HG03097 (cell line): ENCODE measurements around the gene ZNF106.
A peak's percentile ranks its signal among the peaks of the same experiment; 100 is the strongest.

Source experiments
- ATAC-seq: cut with Tn5 transposase; IDR thresholded peaks from one replicate; pipeline ENCODE4 v1.9.1; 2021; ENCODE audit not compliant: unreplicated experiment, low FRiP score

Gene ZNF106

DNA sequence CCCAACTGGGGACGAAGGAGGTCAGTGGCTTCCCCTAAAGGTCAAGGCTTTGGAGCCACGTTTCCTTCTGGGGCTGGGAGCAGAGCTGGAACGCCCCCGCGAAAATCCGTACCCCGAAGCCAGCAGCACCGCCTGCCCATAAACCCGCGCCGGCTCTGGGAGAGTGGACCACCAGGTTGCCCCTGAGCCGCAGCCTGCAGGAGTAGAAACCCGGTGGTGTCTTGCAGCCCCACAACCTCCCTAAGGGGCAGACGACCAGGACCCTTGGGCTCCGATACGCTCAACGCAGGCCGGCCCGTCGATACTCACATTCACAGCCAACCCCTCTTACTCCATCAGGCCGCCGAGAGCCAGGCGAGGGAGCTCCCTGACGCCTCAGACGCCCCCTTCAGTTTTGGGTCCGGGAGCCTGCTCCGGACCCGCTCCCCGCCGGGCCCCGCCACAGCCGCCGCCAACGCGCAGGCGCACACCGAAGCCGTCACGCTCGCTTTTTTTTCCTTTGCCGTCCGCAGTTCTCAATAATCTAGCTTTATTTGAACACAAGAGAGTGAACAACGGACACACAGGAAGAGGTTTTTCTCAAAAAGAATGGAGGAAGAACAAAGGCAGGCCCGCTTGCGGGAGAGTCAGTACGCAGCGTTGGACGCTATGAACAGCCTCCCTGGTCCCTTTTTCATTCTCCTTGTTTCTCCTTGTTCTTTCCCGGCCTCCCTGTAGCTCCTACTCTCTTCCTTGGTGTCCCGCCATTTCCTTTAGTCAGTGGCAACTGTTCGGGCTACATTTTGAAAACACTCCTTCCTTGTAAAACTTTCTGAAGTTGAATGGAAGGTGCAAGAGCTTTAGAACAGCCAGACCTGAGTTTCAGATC, at the start of gene ZNF106:
Gene ZNF106, minus strand, starts transcription at position 471 of the 868 bp plus-strand sequence. CDS start 18,852 bp downstream, outside the sequence.
- ATAC-seq = peak; percentile 48

DNA sequence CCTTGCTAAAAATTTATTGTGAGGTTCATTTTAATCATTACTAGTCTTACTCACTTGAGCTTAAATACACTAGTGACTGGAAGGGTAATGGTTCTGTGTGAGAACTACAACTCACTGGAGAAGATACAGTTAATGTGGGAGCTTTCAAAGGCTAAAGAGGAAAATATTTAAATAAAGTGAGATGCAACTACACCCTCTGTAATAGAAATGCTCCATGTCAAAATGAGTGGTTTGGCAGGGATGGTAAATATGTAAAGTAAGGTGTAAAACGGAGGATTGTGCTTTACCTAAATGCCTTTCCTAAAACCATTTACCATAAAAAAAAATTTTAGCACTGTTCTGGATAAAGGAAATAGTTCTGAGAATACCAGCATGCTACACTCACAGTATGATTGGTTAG, 42.3 kb upstream of the ZNF106 start:
- no peak for ATAC-seq

DNA sequence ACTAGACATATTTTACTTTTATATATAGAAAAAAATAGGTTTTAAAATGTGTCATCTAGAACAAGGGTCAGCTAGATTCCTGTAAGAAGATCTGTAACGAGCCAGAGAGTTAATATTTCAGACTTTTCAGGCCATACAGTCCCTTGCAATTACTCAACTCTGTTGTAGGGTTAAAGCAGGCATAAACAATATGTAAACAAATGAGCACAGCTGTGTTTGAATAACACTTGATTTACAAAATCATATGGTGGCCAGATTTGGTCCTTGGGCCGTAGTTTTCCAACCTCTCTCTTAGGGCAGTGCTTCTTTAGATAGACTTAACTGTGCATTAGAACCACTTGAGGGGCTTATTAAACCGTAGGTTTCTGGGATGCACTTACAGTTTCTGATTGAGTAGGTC, 38.0 kb upstream of the ZNF106 start:
- no peak for ATAC-seq

DNA sequence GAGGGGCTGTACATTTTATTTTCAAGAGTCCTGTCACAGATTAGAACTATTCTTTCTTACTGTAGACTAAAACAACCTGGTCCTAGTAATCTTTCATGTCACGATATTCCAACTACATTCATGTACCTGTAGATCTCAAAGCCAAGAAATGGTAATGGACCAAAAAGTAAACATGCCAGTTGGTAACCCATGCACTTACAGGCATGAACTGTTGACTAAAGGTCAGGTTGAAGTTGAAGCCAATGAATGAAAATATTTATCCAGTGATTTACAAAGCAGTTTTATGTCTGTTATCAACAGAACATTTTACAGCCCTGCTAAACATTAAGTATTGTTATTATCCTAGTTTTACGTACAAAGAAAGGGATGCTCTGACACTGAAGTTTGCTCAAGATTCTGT, 32.4 kb upstream of the ZNF106 start:
- ATAC-seq = no peak

DNA sequence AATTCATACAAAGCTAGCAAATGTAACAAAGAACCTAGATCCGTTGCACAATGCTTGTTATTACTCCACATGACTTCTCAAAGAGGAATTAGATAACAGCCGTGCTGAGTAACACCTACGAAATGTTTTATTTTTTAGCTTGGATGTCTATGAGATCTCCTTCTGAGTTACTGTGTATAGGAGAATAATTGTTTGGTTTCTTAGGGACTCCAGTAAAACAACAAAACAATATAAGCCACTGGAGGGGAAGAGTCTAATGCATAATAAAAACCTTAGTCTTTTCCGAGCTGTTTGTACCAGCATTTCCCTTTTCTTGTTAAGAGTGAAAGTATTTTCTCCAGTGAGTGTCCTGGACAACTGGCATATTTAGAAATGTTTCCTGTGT, 20.1 kb upstream of the ZNF106 start:
- no peak for ATAC-seq

DNA sequence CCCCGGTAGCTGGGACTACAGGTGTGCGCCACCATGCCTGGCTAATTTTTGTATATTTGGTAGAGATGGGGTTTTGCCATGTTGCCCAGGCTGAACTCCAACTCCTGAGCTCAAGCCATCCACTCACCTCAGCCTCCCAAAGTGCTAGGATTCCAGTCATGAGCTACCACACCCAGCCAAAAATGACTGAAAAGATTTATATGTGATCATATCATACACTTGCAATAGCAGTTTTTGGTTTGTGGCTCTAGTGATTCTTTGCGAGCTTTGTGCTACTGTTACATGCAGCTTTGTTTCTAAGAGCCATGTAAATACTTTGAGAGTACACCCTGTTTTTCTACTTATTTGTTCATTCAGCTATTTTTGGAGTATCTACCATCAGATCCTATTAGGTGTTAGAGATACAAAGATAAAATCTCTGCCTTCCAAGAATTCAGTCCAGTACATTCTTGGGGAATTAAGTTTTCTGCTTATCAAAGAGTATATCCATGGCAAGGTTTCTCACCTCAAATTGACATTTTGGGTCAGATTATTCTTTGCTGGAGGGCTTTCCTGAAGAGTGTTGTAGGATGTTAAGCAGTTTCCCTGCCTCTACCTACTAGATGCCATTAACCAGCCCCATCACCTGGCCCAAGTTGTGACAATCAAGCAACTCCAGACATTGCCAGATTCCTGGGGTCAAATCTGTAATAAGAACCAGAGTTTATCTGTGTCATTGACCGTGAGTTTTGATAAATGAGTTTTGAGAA, 19.5 kb upstream of the ZNF106 start:
- no peak for ATAC-seq

DNA sequence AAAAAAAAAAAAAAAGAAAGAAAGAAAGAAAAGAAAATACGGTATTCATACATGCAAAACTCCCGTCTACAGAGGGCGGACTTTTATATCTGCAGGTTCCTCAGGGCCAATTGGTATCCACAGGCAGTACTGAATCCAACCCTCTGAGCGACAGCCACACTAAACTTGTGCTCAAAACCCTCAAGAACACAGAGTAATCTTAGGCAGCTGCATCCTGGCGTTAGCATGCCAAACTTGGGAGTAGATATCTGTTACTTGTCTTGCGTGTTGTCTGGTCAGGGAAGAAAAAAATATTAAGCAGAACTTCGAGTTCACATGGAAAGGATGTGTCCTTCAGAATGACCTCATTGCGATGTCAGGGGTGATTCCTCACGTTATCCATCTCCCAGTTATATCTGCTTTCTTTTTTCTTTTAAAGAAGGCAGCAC, 17.3 kb upstream of the ZNF106 start:
- ATAC-seq = no peak

DNA sequence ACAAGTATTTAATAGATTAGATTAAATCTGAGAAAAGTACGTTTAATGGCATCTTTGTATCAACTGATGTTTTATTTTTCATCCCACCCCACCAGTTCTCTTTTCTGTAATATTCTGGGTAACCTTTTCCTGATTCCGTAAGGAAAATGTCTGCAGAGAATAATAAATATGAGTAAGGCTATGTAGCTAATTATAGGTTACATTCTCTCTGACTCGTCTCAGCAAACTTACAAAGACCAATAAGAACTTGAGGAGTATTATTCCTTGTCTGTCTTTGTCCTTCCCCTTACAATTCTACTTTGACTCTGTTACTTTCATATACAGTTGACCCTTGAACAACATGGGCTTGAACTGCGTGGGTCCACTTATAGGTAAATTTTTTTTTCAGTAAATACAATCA, 16.6 kb upstream of the ZNF106 start:
- ATAC-seq = no peak

DNA sequence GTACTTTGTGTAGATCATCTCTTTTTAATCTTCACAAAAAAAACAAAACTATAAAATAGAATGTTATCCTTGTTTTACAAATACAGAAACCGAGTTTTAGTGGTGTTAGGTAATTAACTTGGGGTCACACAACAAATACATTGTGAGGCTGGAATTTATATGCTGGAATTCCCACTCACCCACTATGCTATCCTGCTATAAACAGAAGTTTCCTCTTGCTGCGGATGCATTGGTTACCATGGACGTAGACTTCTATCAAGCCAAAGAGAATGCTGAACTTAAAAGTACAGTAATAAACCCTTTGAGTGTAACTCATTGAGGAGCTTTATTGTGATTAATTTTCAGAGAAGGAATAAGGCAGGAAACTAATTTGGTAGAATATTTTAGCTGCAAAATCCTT, 13.7 kb upstream of the ZNF106 start:
- no peak for ATAC-seq

DNA sequence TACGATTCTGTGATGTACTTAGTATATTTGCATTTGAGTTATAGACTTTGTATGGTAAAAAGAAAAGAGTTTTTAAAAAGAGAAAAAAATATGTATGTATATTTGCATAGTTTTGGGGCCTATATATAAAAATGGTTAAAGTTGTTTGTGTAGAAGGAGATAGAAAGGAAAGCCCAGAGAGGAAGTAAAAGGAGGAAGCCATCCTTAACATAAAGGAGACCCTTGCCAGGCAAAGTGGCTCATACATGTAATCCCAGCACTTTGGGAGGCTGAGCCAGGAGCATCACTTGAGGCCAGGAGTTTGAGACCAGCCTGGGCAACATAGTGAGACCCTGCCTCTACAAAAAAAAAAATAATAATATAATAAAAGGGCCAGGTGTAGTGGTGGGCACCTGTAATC, 12.9 kb upstream of the ZNF106 start:
- ATAC-seq = no peak

DNA sequence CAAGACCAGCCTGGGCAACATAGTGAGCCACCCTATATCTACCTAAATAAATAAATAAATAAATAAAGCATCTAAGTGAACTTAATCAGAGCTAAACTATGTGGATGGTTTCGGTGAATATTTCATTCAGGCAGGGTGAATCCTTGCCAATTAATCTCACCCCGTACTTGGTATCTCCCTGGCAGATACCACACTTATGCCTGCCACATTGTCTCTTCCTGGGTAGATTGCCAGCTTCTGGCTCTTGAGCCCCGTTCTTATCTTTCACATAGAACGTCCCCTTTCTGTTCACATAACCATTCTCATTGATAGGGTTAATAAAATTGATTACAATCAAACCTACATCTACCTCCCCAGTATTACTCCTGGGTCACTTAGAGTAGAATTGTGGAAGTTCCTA, 11.5 kb upstream of the ZNF106 start:
- ATAC-seq = no peak

DNA sequence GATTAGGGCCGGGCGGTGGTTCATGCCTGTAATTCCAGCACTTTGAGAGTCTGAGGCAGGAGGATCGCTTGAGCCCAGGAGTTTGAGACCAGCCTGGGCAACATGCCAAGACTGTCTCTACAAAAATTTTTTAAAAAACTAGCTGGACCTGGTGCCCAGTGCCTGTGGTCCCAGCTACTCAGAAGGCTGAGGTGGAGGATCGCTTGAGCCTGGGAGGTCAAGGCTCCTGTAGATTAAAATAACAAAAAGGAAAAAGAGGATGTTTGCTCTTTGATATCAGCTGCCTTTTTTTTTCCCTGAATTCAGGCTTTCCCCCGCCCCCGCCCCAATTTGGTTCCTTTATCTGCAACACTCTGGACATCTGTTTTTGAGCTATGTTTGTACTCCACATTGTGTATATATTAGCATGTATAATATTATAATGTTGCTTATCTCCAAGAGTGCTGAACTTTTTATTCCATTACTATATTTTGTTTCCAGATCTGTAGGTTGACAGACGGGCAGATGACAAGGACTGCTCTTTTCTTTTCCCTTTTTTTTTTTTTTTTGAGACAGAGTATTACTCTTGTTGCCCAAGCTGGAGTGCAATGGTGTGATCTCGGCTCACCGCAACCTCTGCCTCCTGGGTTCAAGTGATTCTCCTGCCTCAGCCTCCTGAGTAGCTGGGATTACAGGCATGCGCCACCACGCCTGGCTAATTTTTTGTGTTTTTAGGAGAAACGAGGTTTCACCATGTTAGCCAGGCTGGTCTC, 9.1 kb upstream of the ZNF106 start:
- no peak for ATAC-seq

DNA sequence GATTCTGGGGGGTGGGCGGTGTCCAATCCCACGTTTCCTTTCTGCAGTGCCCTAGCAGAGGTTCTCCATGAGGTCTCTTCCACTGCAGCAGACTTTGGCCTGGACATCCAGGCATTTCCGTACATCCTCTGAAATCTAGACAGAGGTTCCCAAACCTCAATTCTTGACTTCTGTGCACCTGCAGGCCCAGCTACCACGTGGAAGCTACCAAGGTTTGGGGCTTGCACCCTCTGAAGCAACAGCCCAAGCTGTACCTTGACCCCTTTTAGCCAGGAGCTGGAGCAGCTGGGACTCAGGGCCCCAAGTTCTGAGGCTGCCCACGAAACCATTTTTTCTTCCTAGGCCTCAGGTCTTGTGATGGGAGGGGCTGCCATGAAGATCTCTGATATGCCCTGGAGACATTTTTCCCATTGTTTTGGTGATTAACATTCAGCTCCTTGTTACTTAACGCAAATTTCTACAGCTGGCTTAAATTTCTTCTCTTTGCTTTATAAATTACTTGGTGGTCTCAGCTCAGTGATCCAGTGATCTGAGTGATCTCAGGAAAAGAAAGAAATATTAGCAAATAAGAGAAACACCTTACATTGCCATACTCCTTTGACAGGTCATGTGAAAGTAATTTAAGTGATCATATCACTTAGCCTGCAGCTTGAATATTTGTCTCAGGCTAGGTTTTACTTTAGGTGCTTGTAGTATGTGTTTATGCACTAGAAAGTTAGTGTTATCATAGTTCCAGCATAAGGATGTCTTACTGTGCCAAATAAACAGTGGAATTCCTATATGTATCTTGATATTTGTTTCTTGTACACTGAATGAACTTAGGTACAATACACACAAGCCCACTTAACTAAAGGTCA, 7.5 kb upstream of the ZNF106 start:
- ATAC-seq = no peak

DNA sequence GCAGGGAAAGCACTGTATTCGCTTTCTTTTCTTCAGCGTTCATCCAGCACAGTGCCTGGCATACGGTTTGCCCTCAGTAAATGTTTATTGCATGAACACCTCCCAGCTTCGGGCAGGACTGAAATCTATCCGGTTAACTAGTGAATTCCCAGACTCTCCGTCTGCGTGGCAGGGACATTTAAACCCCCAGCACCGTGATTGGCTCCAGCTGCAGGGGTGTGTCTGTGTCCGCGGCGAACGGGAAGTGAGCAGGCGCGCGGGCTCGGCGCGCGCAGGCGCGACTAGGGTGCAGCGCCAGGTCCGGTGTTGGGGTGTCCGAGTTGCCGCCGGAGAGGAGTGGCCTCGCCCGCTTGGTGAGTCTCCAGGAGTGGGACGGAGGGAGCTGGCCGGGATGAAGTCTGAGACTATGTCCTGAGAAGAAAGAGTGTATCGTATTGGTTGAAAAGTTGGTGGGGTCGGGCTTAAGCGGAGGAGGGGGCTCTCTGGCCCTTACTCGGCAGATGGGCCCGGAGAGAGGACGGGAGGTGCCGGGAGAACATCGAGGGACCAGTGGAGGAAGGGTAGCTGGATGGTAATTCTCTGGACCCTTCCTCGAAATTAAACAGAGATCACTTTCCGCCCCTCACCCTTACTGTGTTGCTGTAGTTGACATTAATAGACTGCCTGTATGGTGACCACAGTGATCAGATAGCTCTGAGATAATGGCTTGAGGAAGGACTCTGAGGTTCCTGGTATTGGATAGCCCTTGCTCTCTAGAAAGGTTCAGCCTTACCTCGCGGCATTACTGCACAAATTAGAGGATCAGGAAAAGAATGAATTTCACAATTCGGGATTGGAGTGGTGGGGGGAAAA, 4.6 kb upstream of the ZNF106 start, which contains the start of gene SNAP23:
Gene SNAP23, plus strand, starts transcription at position 274 of the 852 bp plus-strand sequence. CDS start 16,213 bp downstream, outside the sequence.
- peak; percentile 48 for ATAC-seq

DNA sequence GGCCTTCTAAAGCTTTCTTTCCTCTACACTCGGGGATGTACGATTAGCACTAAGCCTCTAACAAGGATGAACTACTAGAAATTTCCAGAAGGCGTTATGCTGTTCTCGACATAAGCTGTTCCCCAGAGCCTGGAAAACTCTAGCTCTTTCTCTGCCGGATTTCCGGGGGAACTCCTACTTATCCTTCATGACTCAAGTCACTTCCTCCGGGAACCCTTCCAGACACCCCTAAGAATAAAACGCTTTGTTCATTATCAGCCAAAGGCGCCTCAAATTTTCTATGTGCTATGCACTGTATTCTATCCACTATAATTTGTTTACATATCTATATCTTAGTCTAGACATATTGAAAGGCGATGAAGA, 4.0 kb upstream of the ZNF106 start:
- no peak for ATAC-seq

DNA sequence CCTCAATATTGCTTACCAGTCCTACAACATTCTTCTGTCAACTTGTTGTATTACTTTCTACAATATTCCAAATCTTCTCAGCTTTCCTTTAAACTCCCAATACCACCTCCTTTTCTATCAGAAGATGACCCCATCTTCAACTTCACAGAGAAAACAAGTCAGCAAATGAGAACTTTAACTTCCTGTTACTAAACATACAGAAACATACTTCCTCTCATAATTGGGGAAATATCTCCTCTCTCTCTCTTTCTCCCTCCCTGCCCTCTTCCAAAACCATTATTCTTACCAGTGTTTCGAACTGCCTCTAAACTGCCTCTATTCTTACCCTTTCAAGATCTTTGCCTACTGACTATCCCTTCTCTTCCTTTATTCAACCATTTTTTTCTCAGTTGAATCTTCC, 2.7 kb upstream of the ZNF106 start:
- no peak for ATAC-seq

DNA sequence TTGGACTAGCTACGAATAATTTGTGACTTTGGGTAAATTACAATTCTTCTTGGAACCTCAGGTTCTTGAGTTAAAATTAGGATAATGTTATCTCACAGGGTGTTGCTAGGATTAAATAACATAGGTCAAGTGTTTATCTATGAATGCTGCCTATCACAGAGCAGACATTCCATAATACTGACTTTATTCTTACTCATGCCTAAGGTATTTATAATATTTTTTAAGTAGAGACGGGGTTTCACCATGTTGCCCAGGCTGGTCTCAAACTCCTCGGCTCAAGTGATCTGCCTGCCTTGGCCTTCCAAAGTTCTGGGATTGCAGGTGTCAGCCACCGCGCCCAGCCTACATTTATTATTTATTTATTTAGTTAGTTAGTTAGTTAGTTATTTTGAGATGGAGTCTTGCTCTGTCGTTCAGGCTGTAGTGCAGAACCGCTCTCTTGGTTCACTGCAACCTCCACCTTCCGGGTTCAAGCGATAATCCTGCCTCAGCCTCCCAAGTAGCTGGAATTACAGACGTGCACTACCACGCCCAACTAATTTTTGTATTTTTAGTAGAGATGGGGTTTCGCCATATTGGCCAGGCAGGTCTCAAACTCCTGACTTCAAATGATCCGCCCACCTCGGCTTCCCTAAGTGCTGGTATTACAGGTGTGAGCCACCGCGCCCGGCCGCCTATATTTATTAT, 741 bp upstream of the ZNF106 start:
- no peak for ATAC-seq

DNA sequence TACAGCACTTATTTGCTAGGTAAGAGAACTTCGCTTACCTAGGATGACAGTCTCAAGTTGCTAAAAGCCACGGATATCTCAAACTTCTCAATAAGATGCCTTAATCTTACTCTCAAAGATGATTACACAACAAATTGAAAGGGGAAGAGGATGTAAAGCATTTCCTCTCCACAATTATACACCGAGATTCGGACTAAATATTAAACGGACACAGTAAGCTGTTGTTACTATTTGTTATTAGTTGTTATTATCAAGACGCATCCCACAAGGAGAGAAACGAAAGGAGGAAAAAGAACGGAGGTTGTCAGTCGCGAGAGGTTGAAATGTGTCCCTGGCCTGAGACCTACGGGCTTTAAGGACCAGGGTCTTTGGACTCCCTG, 660 bp downstream of the ZNF106 start:
- ATAC-seq = peak; percentile 17

DNA sequence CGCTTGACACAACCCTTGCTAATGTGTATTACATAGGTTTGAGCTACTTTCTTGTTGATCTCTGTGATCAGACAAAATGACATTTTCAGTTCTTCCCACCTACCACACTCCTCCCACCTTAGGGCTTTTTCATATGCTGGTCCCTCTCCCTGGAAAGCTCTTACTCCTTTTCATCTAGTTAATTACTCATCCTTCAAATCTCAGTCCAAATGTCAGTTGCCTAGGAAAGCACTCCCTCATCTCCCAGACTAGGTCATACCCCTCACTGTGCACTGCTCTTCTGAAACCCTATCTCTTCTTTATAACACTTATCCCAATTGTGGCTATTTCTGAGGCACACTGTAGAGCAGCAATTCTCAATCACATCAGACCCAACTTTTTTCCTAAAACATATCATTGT, 7.3 kb downstream of the ZNF106 start:
- no peak for ATAC-seq
